Fibroblast of skin of right quadriceps (primary cell): ENCODE results near the gene PJA1.
A peak's percentile ranks its signal among the peaks of the same experiment; 100 is the strongest.

ENCODE experiments used
- DNase-seq: peaks from one replicate; pipeline ENCODE4 v3.0.0-alpha.2; 2013

The PJA1 gene

GRCh38 chrX:69163936-69164741 is 1.1 kb downstream of the PJA1 start:
- DNase-seq = no peak

- no peak for DNase-seq
Measured at GRCh38 chrX:69162361-69162865, 2.8 kb downstream of the PJA1 start.

GRCh38 chrX:69161786-69162349 is 3.4 kb downstream of the PJA1 start:
- DNase-seq = no peak

GRCh38 chrX:69161371-69161770 is 3.9 kb downstream of the PJA1 start:
- DNase-seq = no peak

GRCh38 chrX:69158166-69158980 is 6.9 kb downstream of the PJA1 start:
- DNase-seq = peak; percentile 53

GRCh38 chrX:69156638-69157037 is 8.6 kb downstream of the PJA1 start:
- DNase-seq = no peak

GRCh38 chrX:69155786-69156520 is 9.3 kb downstream of the PJA1 start:
- no peak for DNase-seq

GRCh38 chrX:69154051-69154450 is 11.2 kb downstream of the PJA1 start:
- DNase-seq = no peak

- DNase-seq = peak; percentile 60
Measured at GRCh38 chrX:69153060-69153730, 12.1 kb downstream of the PJA1 start.

GRCh38 chrX:69152417-69152841 is 12.8 kb downstream of the PJA1 start:
- no peak for DNase-seq

- no peak for DNase-seq
Measured at GRCh38 chrX:69151866-69152284, 13.4 kb downstream of the PJA1 start.

- DNase-seq = no peak
Measured at GRCh38 chrX:69150281-69150960, 14.8 kb downstream of the PJA1 start.

- DNase-seq = no peak
Measured at GRCh38 chrX:69149466-69150280, 15.6 kb downstream of the PJA1 start.

GRCh38 chrX:69148946-69149345 is 16.3 kb downstream of the PJA1 start:
- DNase-seq = no peak

GRCh38 chrX:69146739-69147138 is 18.5 kb downstream of the PJA1 start:
- no peak for DNase-seq

GRCh38 chrX:69145714-69146113 is 19.5 kb downstream of the PJA1 start:
- no peak for DNase-seq

- DNase-seq = no peak
Measured at GRCh38 chrX:69144838-69145680, 20.2 kb downstream of the PJA1 start.

- no peak for DNase-seq
Measured at GRCh38 chrX:69143530-69143929, 21.7 kb downstream of the PJA1 start.

GRCh38 chrX:69142788-69143469 is 22.3 kb downstream of the PJA1 start:
- DNase-seq = no peak
